Breast epithelium (tissue), 4 donors: ENCODE measurements around the gene USP2. TPM values are rescaled to one million over a fixed set of nuclear protein-coding genes. Genes with fewer than 3 reads are reported as not detected.

ENCODE experiments used
- DNase-seq, 2 donors: peaks; one replicate each; pipeline ENCODE4 v3.0.0-alpha.2; 2019; ENCODE audit warnings: low spot score in 2 of 2
- H3K27ac ChIP-seq, 2 donors: fragments of 200-600 bp; sonication (generic) in 1 of 2; one replicate each; pipeline ENCODE4 v1.5.1; 2016 to 2019; ENCODE audit warnings: mild to moderate bottlenecking in 1 of 2
- H3K27me3 ChIP-seq, 2 donors: fragments of 200-600 bp; sonication (generic) in 1 of 2; one replicate each; pipeline versions ENCODE4 v1.5.1 to v1.6.0; 2017 to 2019; ENCODE audit warnings: control low read depth in 1 of 2, mild to moderate bottlenecking in 1 of 2
- H3K36me3 ChIP-seq: fragments of 200-600 bp; one replicate; pipeline ENCODE4 v1.5.1; 2019
- H3K4me1 ChIP-seq, 2 donors: fragments of 200-600 bp; sonication (generic); one replicate each; pipeline ENCODE4 v1.5.1; 2016 to 2019; ENCODE audit warnings: control low read depth in 1 of 2
- H3K4me3 ChIP-seq, 3 donors: fragments of 200-600 bp; sonication (generic); 1 replicate in 2 of 3; 2 replicates in 1 of 3; pipeline ENCODE4 v1.5.1; 2016 to 2019; ENCODE audit warnings: mild to moderate bottlenecking in 3 of 3, moderate library complexity in 2 of 3
- H3K9me3 ChIP-seq, 2 donors: fragments of 200-600 bp; sonication (generic) in 1 of 2; one replicate each; pipeline ENCODE4 v1.5.1; 2016 to 2019; ENCODE audit warnings: control low read depth in 1 of 2
- POLR2A ChIP-seq: fragments of 450-650 bp; IDR thresholded peaks from one replicate; pipeline ENCODE4 v1.6.1; 2016; ENCODE audit warnings: antibody characterized with exemption, mild to moderate bottlenecking, moderate library complexity
- POLR2AphosphoS5 ChIP-seq, 3 donors: sonication (generic); formaldehyde crosslinking; IDR thresholded peaks; one replicate each; pipeline ENCODE4 v1.6.1; 2017; ENCODE audit warnings: antibody characterized with exemption in 3 of 3
- intact Hi-C: fragments of 100-400 bp; cut with DNase I; formaldehyde crosslinking; loops from one replicate; pipeline ENCODE4 v1.15.1; 2023; ENCODE audit warnings: low total_unique reads
- total RNA-seq, 3 donors: library from RNA; depleted of rRNA; stranded (reverse); fragments of >200 nt; gene quantifications; one replicate each; pipeline ENCODE4 v1.1.0, GENCODE V29; 2016
- TF ChIP-seq, protein P1 (sequence below), 3 donors: fragments of 450-650 bp; IDR thresholded peaks; one replicate each; pipeline ENCODE4 v1.5.1; 2016 to 2017; ENCODE audit warnings: antibody characterized with exemption in 3 of 3, mild to moderate bottlenecking in 3 of 3, moderate library complexity in 3 of 3

The USP2 gene
- total RNA-seq, 3 donors from 2014 or later: 0.48 to 3.8 (median 2.0) TPM

DNA sequence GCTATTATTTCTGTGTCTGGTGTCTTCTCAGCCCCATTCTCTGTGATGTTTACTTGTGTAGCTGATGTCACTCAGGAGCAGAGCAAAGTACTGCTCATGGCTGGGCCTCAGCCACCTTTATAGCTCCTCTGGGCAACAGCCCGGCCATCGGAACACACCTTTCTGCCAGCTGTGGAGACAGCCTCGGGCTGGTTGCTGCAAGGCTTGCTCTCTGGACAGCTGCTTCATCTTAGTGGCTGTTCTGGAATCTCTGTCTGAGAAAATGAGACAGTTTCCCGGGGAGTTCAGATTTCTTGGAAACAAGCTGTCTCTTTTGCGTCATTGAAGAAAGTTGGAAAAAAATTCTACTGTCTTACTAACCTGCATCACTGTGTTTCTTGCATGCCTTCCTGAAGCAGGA is 21.5 kb upstream of the USP2 start:
- Histone ChIP-seq H3K27me3 (no peaks in the 10 kb centered on the region), H3K9me3 (peaks cover 0 to 22% of the 10 kb centered on the region in 2 donors), H3K36me3 (no peaks in the 10 kb centered on the region), H3K27ac (no peak overlapping the region), H3K4me3 (no peak overlapping the region), H3K4me1 (no peaks in the 10 kb centered on the region)
- TF ChIP-seq, protein P1, sequence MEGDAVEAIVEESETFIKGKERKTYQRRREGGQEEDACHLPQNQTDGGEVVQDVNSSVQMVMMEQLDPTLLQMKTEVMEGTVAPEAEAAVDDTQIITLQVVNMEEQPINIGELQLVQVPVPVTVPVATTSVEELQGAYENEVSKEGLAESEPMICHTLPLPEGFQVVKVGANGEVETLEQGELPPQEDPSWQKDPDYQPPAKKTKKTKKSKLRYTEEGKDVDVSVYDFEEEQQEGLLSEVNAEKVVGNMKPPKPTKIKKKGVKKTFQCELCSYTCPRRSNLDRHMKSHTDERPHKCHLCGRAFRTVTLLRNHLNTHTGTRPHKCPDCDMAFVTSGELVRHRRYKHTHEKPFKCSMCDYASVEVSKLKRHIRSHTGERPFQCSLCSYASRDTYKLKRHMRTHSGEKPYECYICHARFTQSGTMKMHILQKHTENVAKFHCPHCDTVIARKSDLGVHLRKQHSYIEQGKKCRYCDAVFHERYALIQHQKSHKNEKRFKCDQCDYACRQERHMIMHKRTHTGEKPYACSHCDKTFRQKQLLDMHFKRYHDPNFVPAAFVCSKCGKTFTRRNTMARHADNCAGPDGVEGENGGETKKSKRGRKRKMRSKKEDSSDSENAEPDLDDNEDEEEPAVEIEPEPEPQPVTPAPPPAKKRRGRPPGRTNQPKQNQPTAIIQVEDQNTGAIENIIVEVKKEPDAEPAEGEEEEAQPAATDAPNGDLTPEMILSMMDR (IDR thresholded peaks at IDR 0.05): no peak
- TF ChIP-seq POLR2AphosphoS5 (IDR thresholded peaks at IDR 0.05): no peak
- no peak for TF ChIP-seq POLR2A
- DNase-seq: no peak
- intact Hi-C loops: loop anchor here (10.0 kb wide), 1 partner anchor 1188 kb away; no protein-coding TSS in a partner anchor

DNA sequence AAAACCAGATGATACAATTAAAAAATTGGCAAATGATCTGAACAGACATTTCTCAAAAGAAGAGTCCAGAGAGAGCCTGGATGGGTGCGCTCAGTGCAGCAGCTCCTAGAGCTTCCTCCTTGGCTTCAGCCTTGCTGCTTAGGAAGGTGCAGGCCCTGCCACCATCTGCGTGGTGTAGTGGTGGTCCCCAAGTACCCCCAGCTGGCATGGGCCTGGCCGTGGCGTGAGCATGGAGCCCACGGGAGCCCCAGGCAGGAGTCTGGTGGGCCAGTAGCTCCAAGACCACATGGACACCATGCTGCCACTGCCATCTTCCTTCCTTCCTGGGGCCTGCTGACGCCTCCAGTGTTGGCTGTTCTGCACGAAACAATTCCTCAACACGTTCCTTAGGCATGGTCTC is 21.0 kb upstream of the USP2 start:
- Histone ChIP-seq H3K9me3 (peaks cover 0 to 25% of the 10 kb centered on the region in 2 donors), H3K4me1 (no peaks in the 10 kb centered on the region), H3K27ac (no peak overlapping the region), H3K36me3 (no peaks in the 10 kb centered on the region), H3K4me3 (no peak overlapping the region), H3K27me3 (no peaks in the 10 kb centered on the region)
- intact Hi-C loops: loop anchor here (10.0 kb wide), 1 partner anchor 1188 kb away; no protein-coding TSS in a partner anchor
- no peak for DNase-seq
- TF ChIP-seq, protein P1 (IDR thresholded peaks at IDR 0.05): no peak
- TF ChIP-seq POLR2AphosphoS5 (IDR thresholded peaks at IDR 0.05) (no peak), POLR2A (no peak)

DNA sequence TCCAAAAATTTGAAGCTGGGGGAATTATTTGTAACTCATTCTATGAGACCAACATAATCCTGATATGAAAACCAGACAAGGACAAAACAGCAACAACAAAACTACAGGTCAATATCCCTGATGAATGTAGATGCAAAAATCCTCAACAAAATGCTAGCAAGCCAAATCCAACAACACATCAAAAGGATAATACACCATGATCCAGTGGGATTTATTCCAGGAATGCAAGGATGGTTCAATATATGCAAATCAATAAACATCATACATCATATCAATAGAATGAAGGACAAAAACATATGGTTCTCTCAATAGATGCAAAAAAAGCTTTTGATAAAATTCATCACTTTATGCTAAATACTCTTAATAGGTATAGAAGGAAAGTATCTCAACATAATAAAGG is 19.4 kb upstream of the USP2 start:
- DNase-seq: no peak
- Histone ChIP-seq H3K4me3 (no peak overlapping the region), H3K9me3 (peaks cover 0 to 25% of the 10 kb centered on the region in 2 donors), H3K27me3 (no peaks in the 10 kb centered on the region), H3K36me3 (no peaks in the 10 kb centered on the region), H3K4me1 (no peaks in the 10 kb centered on the region), H3K27ac (no peak overlapping the region)
- TF ChIP-seq POLR2A (no peak), POLR2AphosphoS5 (IDR thresholded peaks at IDR 0.05) (no peak)
- TF ChIP-seq, protein P1 (IDR thresholded peaks at IDR 0.05): no peak
- intact Hi-C loops: loop anchor here (10.0 kb wide), 1 partner anchor 1186 kb away; no protein-coding TSS in a partner anchor

DNA sequence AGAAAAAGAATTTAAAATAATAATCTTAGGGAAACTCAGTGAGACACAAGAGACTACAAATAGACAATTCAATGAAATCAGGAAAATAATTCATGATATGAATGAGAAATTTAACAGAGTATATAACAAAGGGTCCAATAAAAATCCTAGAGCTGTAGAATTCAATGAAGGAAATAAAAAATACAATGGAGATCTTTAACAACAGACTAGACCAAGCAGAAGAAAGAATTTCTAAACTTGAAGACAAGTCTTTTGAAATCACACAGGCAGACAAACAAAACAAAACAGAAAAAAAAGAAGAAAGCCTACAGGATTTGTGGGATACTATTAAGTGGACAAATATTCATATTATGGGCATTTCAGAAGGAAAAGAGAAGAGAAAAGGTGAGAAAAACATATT is 16.2 kb upstream of the USP2 start:
- Histone ChIP-seq H3K4me3 (no peak overlapping the region), H3K27ac (no peak overlapping the region), H3K36me3 (no peaks in the 10 kb centered on the region), H3K4me1 (no peaks in the 10 kb centered on the region), H3K27me3 (no peaks in the 10 kb centered on the region), H3K9me3 (peaks cover 0 to 25% of the 10 kb centered on the region in 2 donors)
- no peak for TF ChIP-seq POLR2A
- TF ChIP-seq, protein P1 (IDR thresholded peaks at IDR 0.05): no peak
- TF ChIP-seq POLR2AphosphoS5 (IDR thresholded peaks at IDR 0.05): no peak
- DNase-seq: no peak
- intact Hi-C loops: no loop called here

DNA sequence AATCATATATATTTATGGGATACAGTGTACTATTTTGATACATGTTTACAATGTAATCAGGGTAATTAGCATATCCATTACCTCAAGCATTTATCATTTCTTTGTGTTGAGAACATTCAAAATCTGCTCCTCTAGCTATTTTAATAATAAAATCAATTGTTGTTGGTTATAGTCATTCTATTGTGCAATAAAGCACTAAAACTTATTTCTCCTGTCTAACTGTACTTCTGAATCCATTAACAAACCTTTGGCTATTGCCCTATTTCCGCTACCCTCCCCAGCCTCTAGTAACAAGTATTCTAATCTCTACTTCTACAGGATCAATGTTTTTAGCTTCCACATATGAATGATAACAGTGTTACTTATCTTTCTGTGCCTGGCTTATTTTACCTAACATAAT is 15.3 kb upstream of the USP2 start:
- Histone ChIP-seq H3K4me3 (no peak overlapping the region), H3K9me3 (peaks cover 0 to 23% of the 10 kb centered on the region in 2 donors), H3K27me3 (no peaks in the 10 kb centered on the region), H3K36me3 (no peaks in the 10 kb centered on the region), H3K4me1 (no peaks in the 10 kb centered on the region), H3K27ac (no peak overlapping the region)
- TF ChIP-seq POLR2AphosphoS5 (IDR thresholded peaks at IDR 0.05) (no peak), POLR2A (no peak)
- TF ChIP-seq, protein P1 (IDR thresholded peaks at IDR 0.05): no peak
- no peak for DNase-seq
- intact Hi-C loops: no loop called here
